Mesendoderm (in vitro differentiated cells): Measurements from ENCODE around the gene STAMBP.
"Not testable (repeated sequence)": the region's sequence is repeated elsewhere in the genome, so short reads cannot be mapped to it uniquely, and the experiment has no call there.

Experiments used
- DNase-seq: peaks from one replicate; pipeline ENCODE4 v3.0.0; 2013
- H2AK5ac ChIP-seq: 2 replicates; pipeline ENCODE4 v1.6.1; 2013; ENCODE audit warnings: low read length, inconsistent platforms
- H2BK120ac ChIP-seq: 2 replicates; pipeline ENCODE4 v1.6.1; 2013; ENCODE audit warnings: low read depth, mild to moderate bottlenecking, low read length, moderate library complexity, mixed read lengths
- H2BK15ac ChIP-seq: replicated peaks from 2 replicates; pipeline ENCODE4 v1.6.1; 2013; ENCODE audit warnings: low read depth, mild to moderate bottlenecking, moderate library complexity
- H2BK5ac ChIP-seq: 2 replicates; pipeline ENCODE4 v1.6.1; 2013; ENCODE audit warnings: low read length, inconsistent platforms
- H3K18ac ChIP-seq: 2 replicates; pipeline ENCODE4 v1.6.1; 2013; ENCODE audit warnings: mild to moderate bottlenecking, low read length, mixed read lengths
- H3K23ac ChIP-seq: one replicate; pipeline ENCODE4 v1.6.1; 2013; ENCODE audit warnings: low read length
- H3K27ac ChIP-seq: 2 replicates; pipeline ENCODE4 v1.5.1; 2013; ENCODE audit warnings: low read depth, mild to moderate bottlenecking, inconsistent platforms, low read length, moderate library complexity
- H3K27me3 ChIP-seq: 2 replicates; pipeline ENCODE4 v1.6.1; 2013; ENCODE audit warnings: low read length, control low read depth, mild to moderate bottlenecking, inconsistent platforms; ENCODE audit not compliant: insufficient read depth, poor library complexity
- H3K36me3 ChIP-seq: 2 replicates; pipeline ENCODE4 v1.6.1; 2013; ENCODE audit warnings: low read length, inconsistent platforms; ENCODE audit not compliant: control insufficient read depth, insufficient read depth
- H3K4ac ChIP-seq: one replicate; pipeline ENCODE4 v1.6.1; 2013; ENCODE audit warnings: low read depth, mild to moderate bottlenecking, low read length, moderate library complexity
- H3K4me1 ChIP-seq: 2 replicates; pipeline ENCODE4 v1.6.1; 2013; ENCODE audit warnings: low read depth, low read length, inconsistent platforms; ENCODE audit not compliant: control insufficient read depth
- H3K4me2 ChIP-seq: 2 replicates; pipeline ENCODE4 v1.6.1; 2013; ENCODE audit warnings: low read length
- H3K4me3 ChIP-seq: 2 replicates; pipeline ENCODE4 v1.5.1; 2013; ENCODE audit warnings: mild to moderate bottlenecking, low read length
- H3K56ac ChIP-seq: one replicate; pipeline ENCODE4 v1.6.1; 2013; ENCODE audit warnings: low read length
- H3K79me1 ChIP-seq: 2 replicates; pipeline ENCODE4 v1.6.1; 2013; ENCODE audit warnings: low read length, inconsistent platforms
- H3K79me2 ChIP-seq: 2 replicates; pipeline ENCODE4 v1.6.1; 2013; ENCODE audit warnings: mild to moderate bottlenecking, low read length; ENCODE audit not compliant: control insufficient read depth, insufficient read depth
- H3K9ac ChIP-seq: 2 replicates; pipeline ENCODE4 v1.6.1; 2013; ENCODE audit warnings: low read length, inconsistent platforms
- H4K5ac ChIP-seq: one replicate; pipeline ENCODE4 v1.6.1; 2013; ENCODE audit warnings: low read length
- H4K8ac ChIP-seq: one replicate; pipeline ENCODE4 v1.6.1; 2013; ENCODE audit warnings: low read depth, mild to moderate bottlenecking, control low read depth, low read length, moderate library complexity
- WGBS: extraction: QIAGEN DNeasy Blood & Tissue Kit; methylation state at CpG from one replicate; pipeline ENCODE4 v1.1.7; 2013; ENCODE audit warnings: low lambda C conversion rate, missing lambda C conversion rate; ENCODE audit not compliant: insufficient coverage; ENCODE audit errors: extremely low coverage; 5-methylcytosine and 5-hydroxymethylcytosine counted together

The STAMBP gene

GRCh38 chr2:73901143-73901542 lies 72.4 kb downstream of the STAMBP start:
- Histone ChIP-seq H2BK120ac (no peak overlapping the region), H3K4me1 (no peaks in the 10 kb centered on the region), H4K5ac (no peak overlapping the region), H3K79me1 (no peaks in the 10 kb centered on the region), H3K36me3 (no peaks in the 10 kb centered on the region), H2BK5ac (no peak overlapping the region), H3K23ac (no peak overlapping the region), H3K79me2 (no peaks in the 10 kb centered on the region), H3K27me3 (no peaks in the 10 kb centered on the region), H3K4ac (no peak overlapping the region), H3K4me3 (no peak overlapping the region), H3K56ac (no peak overlapping the region), H3K9ac (no peak overlapping the region), H3K4me2 (no peak overlapping the region), H2AK5ac (no peak overlapping the region), H3K18ac (no peak overlapping the region), H2BK15ac (no peak overlapping the region), H4K8ac (no peak overlapping the region), H3K27ac (no peak overlapping the region)
- DNase-seq, result no peak
- WGBS, result no CpG with 5 or more reads among the region's 10 CpGs

- H4K8ac ChIP-seq, result no peak overlapping the region
- WGBS, result no CpG with 5 or more reads among the region's 4 CpGs
- H3K36me3 ChIP-seq, result no peaks in the 10 kb centered on the region
- no peak overlapping the region for H3K27ac ChIP-seq
- no peak overlapping the region for H3K56ac ChIP-seq
- no peak overlapping the region for H3K4ac ChIP-seq
- no peaks in the 10 kb centered on the region for H3K27me3 ChIP-seq
- no peak overlapping the region for H2BK120ac ChIP-seq
- H3K79me2 ChIP-seq, result no peaks in the 10 kb centered on the region
- no peak overlapping the region for H3K18ac ChIP-seq
- no peak for DNase-seq
- H3K79me1 ChIP-seq, result no peaks in the 10 kb centered on the region
- H2BK5ac ChIP-seq, result no peak overlapping the region
- H3K4me3 ChIP-seq, result no peak overlapping the region
- H3K4me1 ChIP-seq, result no peaks in the 10 kb centered on the region
- H2AK5ac ChIP-seq, result no peak overlapping the region
- no peak overlapping the region for H3K4me2 ChIP-seq
- no peak overlapping the region for H3K23ac ChIP-seq
- no peak overlapping the region for H4K5ac ChIP-seq
- H3K9ac ChIP-seq, result no peak overlapping the region
- no peak overlapping the region for H2BK15ac ChIP-seq
Measured at GRCh38 chr2:73902284-73902683, 73.5 kb downstream of the STAMBP start.

GRCh38 chr2:73903313-73903712 lies 74.6 kb downstream of the STAMBP start:
- no peak overlapping the region for H3K18ac ChIP-seq
- H3K23ac ChIP-seq, result no peak overlapping the region
- no peaks in the 10 kb centered on the region for H3K79me1 ChIP-seq
- no peak overlapping the region for H2BK5ac ChIP-seq
- H3K4me1 ChIP-seq, result no peaks in the 10 kb centered on the region
- no peak overlapping the region for H3K9ac ChIP-seq
- DNase-seq, result no peak
- H4K8ac ChIP-seq, result no peak overlapping the region
- H2BK120ac ChIP-seq, result no peak overlapping the region
- no peak overlapping the region for H4K5ac ChIP-seq
- no peak overlapping the region for H2BK15ac ChIP-seq
- no peaks in the 10 kb centered on the region for H3K36me3 ChIP-seq
- H2AK5ac ChIP-seq, result no peak overlapping the region
- H3K27me3 ChIP-seq, result no peaks in the 10 kb centered on the region
- H3K79me2 ChIP-seq, result no peaks in the 10 kb centered on the region
- H3K27ac ChIP-seq, result no peak overlapping the region
- no peak overlapping the region for H3K4me2 ChIP-seq
- WGBS, result no CpG with 5 or more reads among the region's 4 CpGs
- H3K56ac ChIP-seq, result no peak overlapping the region
- H3K4ac ChIP-seq, result no peak overlapping the region
- H3K4me3 ChIP-seq, result no peak overlapping the region

- H3K4ac ChIP-seq, H4K8ac ChIP-seq, H3K4me2 ChIP-seq, H2BK120ac ChIP-seq, H2BK5ac ChIP-seq, H3K23ac ChIP-seq, H2AK5ac ChIP-seq, DNase-seq, H3K79me1 ChIP-seq, H3K27me3 ChIP-seq, H3K9ac ChIP-seq, H3K4me3 ChIP-seq, H3K56ac ChIP-seq, H3K27ac ChIP-seq, H3K36me3 ChIP-seq, H4K5ac ChIP-seq, H2BK15ac ChIP-seq, H3K4me1 ChIP-seq, H3K79me2 ChIP-seq, H3K18ac ChIP-seq: not testable (repeated sequence)
- WGBS, result no CpG with 5 or more reads among the region's 5 CpGs
Measured at GRCh38 chr2:73903949-73904613, 75.3 kb downstream of the STAMBP start.

- Histone ChIP-seq H4K8ac (no peak overlapping the region), H3K79me1 (no peaks in the 10 kb centered on the region), H3K4me2 (no peak overlapping the region), H3K56ac (no peak overlapping the region), H3K27ac (no peak overlapping the region), H2BK120ac (no peak overlapping the region), H2AK5ac (no peak overlapping the region), H2BK5ac (no peak overlapping the region), H3K18ac (no peak overlapping the region), H3K36me3 (no peaks in the 10 kb centered on the region), H3K79me2 (no peaks in the 10 kb centered on the region), H3K23ac (no peak overlapping the region), H3K9ac (no peak overlapping the region), H3K4ac (no peak overlapping the region), H3K4me1 (no peaks in the 10 kb centered on the region), H4K5ac (no peak overlapping the region), H2BK15ac (no peak overlapping the region), H3K4me3 (no peak overlapping the region), H3K27me3 (no peaks in the 10 kb centered on the region)
- no peak for DNase-seq
- WGBS, result no CpG with 5 or more reads among the region's 1 CpG
Measured at GRCh38 chr2:73904952-73905351, 76.2 kb downstream of the STAMBP start.

GRCh38 chr2:73906847-73907505 lies 78.2 kb downstream of the STAMBP start:
- Histone ChIP-seq H3K27me3 (no peaks in the 10 kb centered on the region), H3K9ac (no peak overlapping the region), H2AK5ac (no peak overlapping the region), H3K36me3 (no peaks in the 10 kb centered on the region), H4K8ac (no peak overlapping the region), H3K4me3 (no peak overlapping the region), H3K4me1 (no peaks in the 10 kb centered on the region), H3K23ac (no peak overlapping the region), H3K4me2 (no peak overlapping the region), H3K18ac (no peak overlapping the region), H3K27ac (no peak overlapping the region), H3K4ac (no peak overlapping the region), H2BK5ac (no peak overlapping the region), H2BK120ac (no peak overlapping the region), H3K79me2 (no peaks in the 10 kb centered on the region), H3K56ac (no peak overlapping the region), H2BK15ac (no peak overlapping the region), H4K5ac (no peak overlapping the region), H3K79me1 (no peaks in the 10 kb centered on the region)
- no CpG with 5 or more reads among the region's 5 CpGs for WGBS
- no peak for DNase-seq
